Heart left ventricle (tissue), 16 donors: ENCODE measurements around the gene EMILIN2. TPM values are rescaled to one million over a fixed set of nuclear protein-coding genes. Genes with fewer than 3 reads are reported as not detected.

ENCODE experiments used
- ATAC-seq, 4 donors: fragments of 200-7000 bp; cut with Tn5 transposase; one replicate each; pipeline ENCODE4 v1.9.1; 2020 to 2022; ENCODE audit warnings: moderate library complexity in 4 of 4, mild to moderate bottlenecking in 3 of 4, moderate number of reproducible peaks in 1 of 4
- DNase-seq, 5 donors: peaks; one replicate each; pipeline ENCODE4 v3.0.0-alpha.2; 2020
- H3K27ac ChIP-seq, 12 donors: fragments of 200-600 bp; sonication (generic) in 4 of 12; one replicate each; pipeline versions ENCODE4 v1.5.0 to v1.8.0; 2016 to 2022; ENCODE audit warnings: mild to moderate bottlenecking in 2 of 12
- H3K27me3 ChIP-seq, 9 donors: fragments of 200-600 bp; sonication (generic) in 2 of 9; one replicate each; pipeline versions ENCODE4 v1.5.1 to v1.8.0; 2016 to 2022; ENCODE audit warnings: mild to moderate bottlenecking in 3 of 9
- H3K36me3 ChIP-seq, 9 donors: fragments of 200-600 bp; sonication (generic) in 2 of 9; one replicate each; pipeline versions ENCODE4 v1.5.0 to v1.8.0; 2018 to 2022; ENCODE audit warnings: mild to moderate bottlenecking in 2 of 9
- H3K4me1 ChIP-seq, 12 donors: fragments of 200-600 bp; sonication (generic) in 4 of 12; one replicate each; pipeline versions ENCODE4 v1.5.0 to v1.8.0; 2016 to 2022; ENCODE audit warnings: mild to moderate bottlenecking in 3 of 12
- H3K4me3 ChIP-seq, 12 donors: fragments of 200-600 bp; sonication (generic) in 4 of 12; one replicate each; pipeline versions ENCODE4 v1.5.0 to v1.8.0; 2017 to 2022; ENCODE audit warnings: mild to moderate bottlenecking in 9 of 12, moderate library complexity in 4 of 12
- H3K9me3 ChIP-seq, 12 donors: fragments of 200-600 bp; sonication (generic) in 4 of 12; one replicate each; pipeline versions ENCODE4 v1.5.0 to v1.8.0; 2016 to 2022; ENCODE audit warnings: mild to moderate bottlenecking in 1 of 12
- POLR2A ChIP-seq, 2 donors: fragments of 450-650 bp; IDR thresholded peaks; one replicate each; pipeline ENCODE4 v1.6.1; 2017; ENCODE audit warnings: antibody characterized with exemption in 2 of 2, mild to moderate bottlenecking in 2 of 2, moderate library complexity in 2 of 2
- WGBS, 4 donors: extraction: QIAGEN DNeasy Blood & Tissue Kit in 2 of 4; methylation state at CpG; one replicate each; pipeline versions ENCODE4 v1.1.5 to v1.1.7; 2013 to 2018; 5-methylcytosine and 5-hydroxymethylcytosine counted together
- intact Hi-C, 10 donors: fragments of 100-400 bp; cut with DNase I; formaldehyde crosslinking; loops; one replicate each; pipeline versions ENCODE4 v1.11.1 to v1.14.2; 2022
- polyA plus RNA-seq, 2 donors: library from polyadenylated mRNA; stranded (reverse); fragments of 200-250 nt; gene quantifications; one replicate each; pipeline ENCODE4 v1.2.3, GENCODE V29; 2013
- total RNA-seq, 9 donors: library from RNA; depleted of rRNA in 2 of 9; stranded (reverse); fragments of >200 nt in 2 of 9; fragmentation: NEBNext Ultra II Directional in 3 of 9; extraction: Animal tissue kit (Norgen Biotek cat#: 25700) in 3 of 9; gene quantifications; one replicate each; pipeline versions ENCODE4 v1.1.0 to v1.2.4, GENCODE V29; 2016 to 2023
- TF ChIP-seq, protein P1 (sequence below), 12 donors: fragments of 200-600 bp; sonication (generic) in 4 of 12; IDR thresholded peaks; one replicate each; pipeline versions ENCODE4 v1.5.0 to v1.8.0; 2018 to 2022; ENCODE audit warnings: antibody characterized with exemption in 12 of 12, mild to moderate bottlenecking in 5 of 12
- donor health status: ischemic (EF 13 %, LVEDD 7.1; RV severe dilation, severe dysfunction).
- donor health status: healthy with polysubstance abuse.
- donor health status: DM: no; HTN: yes; CAD: no.
- donor health status: DM: no; HTN: no; CAD: no.
- donor health status: ischemic (EF 25% LVEDD 6.9; RV normal size, moderate dysfunction).
- donor health status: ischemic (EF 25% LVEDD 5.7; RV mildly dilated, moderate dysfunction).
- donor health status: healthy.
- donor health status: DM: yes; HTN: yes; CAD: no.
- donor health status: ischemic (EF 35%, LVEDD 5.7; RV mildly dilated, moderate dysfunction).
- donor health status: nonischemic (EF 11% LVEDD 7.7; RV severe dilation, severe dysfunction).
- donor health status: DM: yes; HTN: yes; CAD: no.
- donor health status: PGD.
- donor health status: ischemic (EF 29% LVEDD 5.4; RV normal size, mild dysfunction).
- donor health status: nonischemic (EF 23%, LVEDD 6.1; RV moderate dilation, normal function).

EMILIN2 gene
- total and polyA plus RNA-seq, 11 donors = 14.4 to 71.3 (median 22.6) TPM

DNA sequence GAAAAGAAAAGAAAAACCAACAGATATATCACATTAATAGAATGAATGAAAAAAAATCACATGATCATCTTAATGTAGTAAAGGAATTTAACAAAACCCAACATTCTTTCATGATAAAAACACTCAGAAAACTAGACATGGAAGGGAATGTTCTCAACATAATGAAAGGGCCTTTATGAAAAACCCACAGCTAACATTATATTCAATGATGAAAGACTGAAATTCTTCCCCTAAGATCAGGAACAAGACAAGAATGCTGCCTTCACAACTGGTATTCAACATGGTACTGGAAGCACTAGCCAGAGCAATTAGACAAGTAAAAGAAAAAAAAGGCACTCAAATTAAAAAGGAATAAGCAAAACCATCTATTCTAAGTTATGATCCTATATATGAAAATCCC lies 28.5 kb upstream of the EMILIN2 start:
- H3K9me3 ChIP-seq = peaks cover 0 to 24% (median 6%) of the 10 kb centered on the region in 12 donors
- TF ChIP-seq, protein P1, sequence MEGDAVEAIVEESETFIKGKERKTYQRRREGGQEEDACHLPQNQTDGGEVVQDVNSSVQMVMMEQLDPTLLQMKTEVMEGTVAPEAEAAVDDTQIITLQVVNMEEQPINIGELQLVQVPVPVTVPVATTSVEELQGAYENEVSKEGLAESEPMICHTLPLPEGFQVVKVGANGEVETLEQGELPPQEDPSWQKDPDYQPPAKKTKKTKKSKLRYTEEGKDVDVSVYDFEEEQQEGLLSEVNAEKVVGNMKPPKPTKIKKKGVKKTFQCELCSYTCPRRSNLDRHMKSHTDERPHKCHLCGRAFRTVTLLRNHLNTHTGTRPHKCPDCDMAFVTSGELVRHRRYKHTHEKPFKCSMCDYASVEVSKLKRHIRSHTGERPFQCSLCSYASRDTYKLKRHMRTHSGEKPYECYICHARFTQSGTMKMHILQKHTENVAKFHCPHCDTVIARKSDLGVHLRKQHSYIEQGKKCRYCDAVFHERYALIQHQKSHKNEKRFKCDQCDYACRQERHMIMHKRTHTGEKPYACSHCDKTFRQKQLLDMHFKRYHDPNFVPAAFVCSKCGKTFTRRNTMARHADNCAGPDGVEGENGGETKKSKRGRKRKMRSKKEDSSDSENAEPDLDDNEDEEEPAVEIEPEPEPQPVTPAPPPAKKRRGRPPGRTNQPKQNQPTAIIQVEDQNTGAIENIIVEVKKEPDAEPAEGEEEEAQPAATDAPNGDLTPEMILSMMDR (IDR thresholded peaks at IDR 0.05) = no peak
- TF ChIP-seq POLR2A (IDR thresholded peaks at IDR 0.05) = no peak
- H3K36me3 ChIP-seq = no peaks in the 10 kb centered on the region
- no peaks in the 10 kb centered on the region for H3K27me3 ChIP-seq
- H3K4me1 ChIP-seq = no peaks in the 10 kb centered on the region
- H3K4me3 ChIP-seq = no peak overlapping the region
- intact Hi-C loops = no loop called here
- ATAC-seq = no peak
- no peak overlapping the region for H3K27ac ChIP-seq
- DNase-seq = no peak

DNA sequence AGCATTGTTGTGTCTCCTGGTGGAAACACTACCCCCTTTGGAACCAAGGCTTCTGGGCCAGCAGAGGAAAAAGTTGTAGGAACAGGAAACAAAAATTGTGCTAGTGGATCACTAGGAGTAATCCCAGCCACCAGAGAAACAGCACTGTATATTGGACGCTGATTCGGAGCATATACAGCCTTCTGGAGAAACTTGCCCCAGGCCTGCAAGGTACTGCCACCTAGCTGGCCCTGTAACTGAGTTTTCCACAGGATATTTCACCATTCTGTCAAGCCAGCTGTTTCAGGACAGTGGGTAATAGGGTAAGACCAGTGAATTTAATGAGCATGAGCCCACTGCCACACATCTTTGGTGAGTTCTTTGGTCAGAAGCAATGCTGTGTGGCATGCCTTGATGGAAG lies 25.1 kb upstream of the EMILIN2 start:
- H3K27me3 ChIP-seq = no peaks in the 10 kb centered on the region
- peaks cover 0 to 5% (median under 1%) of the 10 kb centered on the region in 12 donors for H3K4me1 ChIP-seq
- TF ChIP-seq POLR2A (IDR thresholded peaks at IDR 0.05) = no peak
- TF ChIP-seq, protein P1 (IDR thresholded peaks at IDR 0.05) = no peak
- intact Hi-C loops = no loop called here
- WGBS, 4 donors = 92 to 98% (median 95%) methylated on average over 2 of the region's 2 CpGs
- no peak overlapping the region for H3K27ac ChIP-seq
- no peak for ATAC-seq
- no peak for DNase-seq
- H3K9me3 ChIP-seq = peaks cover 0 to 9% (median 0%) of the 10 kb centered on the region in 12 donors
- H3K36me3 ChIP-seq = no peaks in the 10 kb centered on the region
- H3K4me3 ChIP-seq = no peak overlapping the region

DNA sequence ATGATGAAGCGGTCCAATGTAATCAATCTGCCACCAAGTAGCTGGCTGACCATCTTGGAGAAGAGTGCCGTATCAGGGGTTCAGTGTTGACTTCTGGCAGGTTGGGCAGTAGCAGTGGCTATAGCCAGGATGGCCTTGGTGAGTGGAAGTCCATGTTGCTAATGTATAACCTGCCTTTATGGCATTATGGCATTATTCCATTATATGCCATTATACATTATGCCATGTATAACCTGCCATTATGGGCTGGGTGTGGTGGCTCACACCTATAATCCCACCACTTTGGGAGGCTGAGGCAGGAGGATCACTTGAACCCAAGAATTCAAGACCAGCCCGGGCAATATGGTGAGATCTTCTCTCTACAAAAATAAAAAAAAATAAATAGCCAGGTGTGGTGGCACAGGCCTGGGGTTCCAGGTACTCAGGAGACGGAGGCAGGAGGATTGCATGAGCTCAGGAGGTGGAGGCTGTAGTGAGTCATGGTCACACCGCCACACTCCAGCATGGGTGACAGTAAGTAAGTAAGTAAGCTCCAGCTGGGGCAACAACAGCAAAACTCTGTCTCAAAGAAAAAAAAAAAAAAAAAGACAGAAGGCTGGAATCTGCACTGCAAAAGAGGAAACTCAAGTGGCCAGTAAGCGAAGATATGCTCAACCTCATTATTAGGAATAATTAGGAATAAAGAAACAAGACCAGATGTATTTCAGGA lies 24.4 kb upstream of the EMILIN2 start:
- Histone ChIP-seq H3K27ac (no peak overlapping the region), H3K4me3 (no peak overlapping the region), H3K36me3 (no peaks in the 10 kb centered on the region), H3K4me1 (peaks cover 0 to 8% (median 3%) of the 10 kb centered on the region in 12 donors), H3K9me3 (peaks cover 0 to 9% (median 0%) of the 10 kb centered on the region in 12 donors), H3K27me3 (no peaks in the 10 kb centered on the region)
- TF ChIP-seq, protein P1 (IDR thresholded peaks at IDR 0.05) = no peak
- DNase-seq (no peak), ATAC-seq (no peak)
- 79 to 93% (median 84%) methylated on average over 6 of the region's 6 CpGs for WGBS, 4 donors
- intact Hi-C loops = no loop called here

DNA sequence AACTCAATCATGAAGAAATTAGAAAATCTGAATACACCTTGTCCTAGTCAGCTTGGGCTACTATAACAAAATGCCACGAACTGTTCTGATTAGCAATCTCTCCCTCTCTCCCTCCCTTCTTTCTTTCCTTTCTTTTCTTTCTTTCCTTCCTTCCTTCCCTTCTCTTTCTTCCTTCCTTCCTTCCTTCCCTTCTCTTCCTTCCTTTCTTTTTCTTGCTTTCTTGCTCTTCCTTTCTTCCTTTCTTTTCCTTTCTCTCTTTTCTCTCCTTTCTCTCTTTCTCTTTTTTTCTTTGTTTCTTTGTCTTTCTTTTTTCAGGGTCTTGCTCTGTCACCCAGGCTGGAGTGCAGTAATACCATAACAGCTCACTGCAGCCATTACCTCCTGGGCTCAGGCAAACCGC lies 23.6 kb upstream of the EMILIN2 start:
- ATAC-seq (no peak), DNase-seq (no peak)
- Histone ChIP-seq H3K36me3 (no peaks in the 10 kb centered on the region), H3K27me3 (no peaks in the 10 kb centered on the region), H3K27ac (no peak overlapping the region), H3K4me3 (no peak overlapping the region), H3K4me1 (peaks cover 0 to 8% (median 3%) of the 10 kb centered on the region in 12 donors), H3K9me3 (peaks cover 0 to 7% (median 0%) of the 10 kb centered on the region in 12 donors)
- intact Hi-C loops = no loop called here
- WGBS, 4 donors = 0 to 88% (median 63%) methylated on average over 2 of the region's 2 CpGs
- TF ChIP-seq, protein P1 (IDR thresholded peaks at IDR 0.05) = no peak
- TF ChIP-seq POLR2A (IDR thresholded peaks at IDR 0.05) = no peak
